Measurements from ENCODE around the gene ZNF132.

GRCh38 chr19:58466089-58466759 is 26.3 kb upstream of the ZNF132 start:
- TF ChIP-seq CTCF (IDR thresholded peaks at IDR 0.05; ENCODE audit: low read depth, low read length) (no peak), EZH2phosphoT487 (IDR thresholded peaks at IDR 0.05; ENCODE audit: low read depth) (no peak)

Measured in OCI-LY3 (cell line).